Left renal pelvis (tissue), 4 donors: ENCODE measurements around the gene NXNL2. TPM values are rescaled to one million over a fixed set of nuclear protein-coding genes. Genes with fewer than 3 reads are reported as not detected.

Source experiments
- DNase-seq, 4 donors: peaks; one replicate each; pipeline ENCODE4 v3.0.0-alpha.2; 2013; ENCODE audit warnings: low read depth in 4 of 4, low spot score in 3 of 4
- polyA plus RNA-seq, 4 donors: library from polyadenylated mRNA; unstranded; fragments of 120-200 nt; gene quantifications; one replicate each; pipeline ENCODE4 v1.2.1, GENCODE V29; 2013; ENCODE audit not compliant: insufficient read length in 4 of 4

Gene NXNL2
- polyA plus RNA-seq: 1 to 10 TPM; 1.5 to 4.2 (median 3.0) TPM

DNA sequence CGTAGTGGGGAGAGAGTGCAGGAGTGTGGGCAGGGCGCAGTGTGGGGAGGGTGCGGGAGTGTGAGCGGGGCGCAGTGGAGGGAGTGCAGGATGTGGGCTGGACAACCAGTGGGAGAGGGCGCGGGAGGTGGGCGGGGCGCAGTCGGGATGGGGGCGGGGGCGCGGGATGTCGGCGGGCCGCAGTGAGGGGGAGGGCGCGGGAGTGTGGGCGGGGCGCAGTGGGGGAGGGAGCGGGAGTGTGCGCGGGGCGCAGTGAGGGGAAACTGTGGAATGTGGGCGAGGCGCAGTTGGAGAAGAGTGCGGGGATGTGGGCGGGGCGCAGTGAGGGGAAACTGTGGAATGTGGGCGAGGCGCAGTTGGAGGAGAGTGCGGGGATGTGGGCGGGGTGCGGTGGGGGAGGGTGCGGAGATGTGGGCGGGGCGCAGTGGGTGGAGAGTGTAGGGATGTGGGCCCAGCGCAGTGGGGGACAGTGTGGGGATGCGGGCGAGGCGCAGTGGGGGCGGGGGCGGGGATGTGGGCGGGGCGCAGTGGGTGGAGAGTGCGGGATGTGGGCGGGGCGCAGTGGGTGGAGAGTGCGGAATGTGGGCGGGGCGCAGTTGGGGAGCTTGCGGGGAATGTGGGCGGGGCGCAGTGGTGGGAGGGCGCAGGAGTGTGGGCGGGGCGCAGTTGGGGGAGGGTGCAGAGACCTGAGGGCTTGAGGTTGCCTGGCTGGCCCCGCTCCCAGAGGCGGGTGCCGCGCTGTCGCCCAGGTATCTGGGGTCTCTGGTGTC is at the start of gene NXNL2:
NXNL2 (plus strand) TSS at position 723 of the 770 bp plus-strand sequence. CDS start 257 bp downstream, outside the sequence.
- no peak for DNase-seq

- DNase-seq: no peak
Measured at GRCh38 chr9:88488166-88488565, 46.8 kb upstream of the NXNL2 start.

DNA sequence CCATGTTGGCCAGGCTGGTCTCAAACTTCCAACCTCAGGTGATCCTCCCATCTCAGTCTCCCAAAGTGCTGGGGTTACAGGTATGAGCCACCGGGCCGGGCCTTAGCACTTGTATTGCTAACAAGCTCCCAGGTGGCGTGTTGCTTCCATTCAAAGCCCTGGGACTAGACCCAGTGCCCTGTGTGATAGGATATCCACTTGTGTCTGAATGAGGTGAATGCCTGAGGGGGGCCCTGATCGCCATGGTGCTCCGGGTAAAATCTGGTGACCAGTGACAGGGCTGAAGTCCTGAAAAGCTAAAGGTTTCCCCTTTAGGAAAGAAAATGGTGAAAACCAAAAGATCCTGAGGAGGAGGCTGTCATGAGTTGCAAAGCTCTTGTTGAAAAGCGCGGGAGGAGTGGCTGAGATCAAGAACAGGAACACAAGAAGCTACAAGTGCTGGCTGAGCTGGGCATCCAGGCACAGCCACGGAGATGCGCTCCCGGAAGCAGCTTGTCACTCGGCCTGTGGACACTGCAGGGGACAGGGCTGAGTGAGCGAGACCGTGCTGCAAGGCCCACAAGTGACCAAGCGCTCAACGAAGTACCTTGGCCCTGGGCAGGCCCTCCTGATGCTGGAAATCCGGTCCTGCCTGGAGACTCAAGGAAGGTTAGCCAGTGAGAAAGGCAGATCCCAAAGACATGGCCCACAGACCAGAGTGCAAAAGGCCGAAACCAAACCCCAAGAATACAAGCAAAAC is 39.8 kb upstream of the NXNL2 start:
- no peak for DNase-seq

DNA sequence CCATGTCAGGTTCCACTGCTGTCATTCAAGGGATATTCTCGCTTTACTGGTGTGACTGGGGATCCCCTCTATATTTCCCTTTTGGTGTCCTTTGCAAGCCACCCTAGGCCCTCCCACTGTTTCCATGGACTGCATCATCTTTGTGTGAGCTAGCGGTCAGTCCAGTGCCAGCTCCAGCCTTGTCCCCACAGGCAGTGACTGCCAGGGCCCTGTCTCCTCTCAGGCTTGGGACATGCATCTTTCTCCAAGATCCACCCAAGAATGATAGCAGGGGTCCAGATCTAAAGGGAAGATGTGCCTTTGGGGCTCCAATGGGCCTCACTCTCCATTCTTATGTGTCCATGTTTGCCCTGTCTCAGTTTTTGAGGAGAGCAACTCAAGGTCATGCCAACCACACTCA is 37.8 kb upstream of the NXNL2 start:
- no peak for DNase-seq

DNA sequence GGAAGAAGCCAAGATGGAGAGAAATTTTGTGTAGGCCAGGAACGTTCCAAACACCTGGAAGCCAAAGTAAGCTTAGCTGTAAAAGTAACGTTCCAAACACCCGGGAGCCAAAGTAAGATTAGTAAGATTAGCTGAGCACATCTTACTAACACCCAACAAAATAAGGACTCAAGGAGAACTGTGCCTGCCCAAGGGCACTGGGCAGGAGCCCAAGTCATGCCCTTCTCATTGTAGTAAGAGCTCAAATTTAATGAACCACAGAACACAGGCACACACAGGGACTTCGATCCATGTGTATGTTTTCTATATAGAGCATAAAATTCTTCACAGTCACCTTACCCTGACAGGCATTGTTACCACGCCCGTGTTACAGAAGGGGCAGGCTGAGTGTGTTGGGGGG is 36.1 kb upstream of the NXNL2 start:
- no peak for DNase-seq

GRCh38 chr9:88501086-88501485 is 33.9 kb upstream of the NXNL2 start:
- DNase-seq: no peak

DNA sequence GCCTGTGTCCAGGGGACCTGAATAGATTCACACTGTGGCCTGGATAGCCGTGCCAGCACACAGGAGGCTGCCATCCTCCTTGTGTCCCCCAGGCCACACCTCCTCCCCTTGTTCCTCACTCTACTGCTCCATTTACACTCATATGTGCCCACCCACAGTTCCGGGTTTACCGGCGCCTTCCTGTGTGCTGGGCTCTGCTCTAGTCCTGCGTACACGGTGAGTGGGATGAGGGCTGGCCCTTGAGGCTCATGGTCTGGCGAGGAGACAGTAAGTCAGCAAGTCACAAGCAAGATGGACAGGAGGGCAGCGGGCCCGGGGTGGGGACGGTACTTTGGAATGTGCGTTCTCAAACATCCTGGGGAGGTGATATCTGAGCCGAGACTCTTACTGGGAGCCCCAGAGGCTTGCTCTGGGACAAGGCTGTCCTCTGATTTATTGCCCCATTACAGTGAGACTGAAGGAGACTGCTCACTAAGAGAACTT is 32.4 kb upstream of the NXNL2 start:
- peak in 1 of 4 donors; percentile 33 for DNase-seq

GRCh38 chr9:88503081-88503844 is 31.7 kb upstream of the NXNL2 start:
- DNase-seq: no peak

DNA sequence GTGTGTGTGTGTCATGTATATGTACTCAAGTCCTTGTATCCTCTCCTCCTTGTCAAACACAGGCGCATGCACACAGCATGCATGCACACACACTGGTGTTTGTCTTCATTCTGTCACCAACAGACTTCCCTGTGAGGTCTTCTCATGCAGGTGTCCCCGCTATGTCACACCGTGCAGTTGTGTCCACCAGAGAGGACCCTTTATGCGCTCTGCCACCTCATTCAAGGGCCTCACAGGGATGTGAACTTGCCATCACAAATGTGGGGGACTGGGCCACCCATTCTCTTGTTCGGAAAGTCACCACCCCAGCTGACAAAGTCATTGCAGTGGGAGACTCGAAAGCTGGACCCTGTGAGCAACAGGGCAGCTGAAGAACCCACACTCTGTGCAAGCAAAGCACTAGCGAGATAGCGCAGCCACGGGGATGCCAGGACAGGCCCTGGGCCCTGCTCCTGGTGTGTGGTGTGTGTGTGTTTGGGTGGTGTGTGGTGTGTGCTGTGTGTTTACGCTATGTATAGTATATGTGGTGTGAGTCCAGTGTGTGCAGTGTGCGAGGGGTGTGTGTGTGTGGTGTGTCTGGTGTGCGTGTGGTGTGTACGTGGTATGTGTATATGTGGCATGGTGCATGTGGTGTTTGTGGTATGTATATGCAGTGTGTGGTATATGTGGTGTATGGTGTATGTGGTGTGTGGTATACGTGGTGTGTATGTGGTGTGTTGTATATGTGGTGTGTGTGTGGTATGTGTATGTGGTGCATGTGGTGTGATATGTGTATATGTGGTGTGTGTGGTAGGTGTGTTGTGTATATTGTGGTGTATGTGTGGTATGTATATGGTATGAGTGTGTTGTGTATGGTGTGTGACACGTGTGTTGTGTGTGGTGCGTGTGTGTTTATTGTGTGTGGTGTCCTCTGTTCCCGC is 30.9 kb upstream of the NXNL2 start:
- DNase-seq: no peak

GRCh38 chr9:88508326-88508725 is 26.7 kb upstream of the NXNL2 start:
- DNase-seq: no peak

GRCh38 chr9:88511906-88512305 is 23.1 kb upstream of the NXNL2 start:
- DNase-seq: no peak

DNA sequence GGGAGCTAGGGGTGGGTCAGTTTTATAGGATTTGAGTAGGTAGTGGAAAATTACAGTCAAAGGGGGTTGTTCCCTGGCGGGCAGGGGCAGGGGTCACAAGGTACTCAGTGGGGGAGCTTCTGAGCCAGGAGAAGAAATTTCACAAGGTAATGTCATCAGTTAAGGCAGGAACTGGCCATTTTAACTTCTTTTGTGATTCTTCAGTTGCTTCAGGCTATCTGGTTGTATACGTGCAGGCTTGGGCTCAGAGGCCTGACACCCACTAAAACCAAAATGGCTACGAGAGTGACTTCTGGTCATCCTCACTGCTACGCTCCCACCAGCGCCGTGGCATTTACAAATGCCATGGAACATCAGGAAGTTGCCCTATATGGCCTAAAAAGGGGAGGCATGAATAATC is 20.7 kb upstream of the NXNL2 start:
- no peak for DNase-seq

DNA sequence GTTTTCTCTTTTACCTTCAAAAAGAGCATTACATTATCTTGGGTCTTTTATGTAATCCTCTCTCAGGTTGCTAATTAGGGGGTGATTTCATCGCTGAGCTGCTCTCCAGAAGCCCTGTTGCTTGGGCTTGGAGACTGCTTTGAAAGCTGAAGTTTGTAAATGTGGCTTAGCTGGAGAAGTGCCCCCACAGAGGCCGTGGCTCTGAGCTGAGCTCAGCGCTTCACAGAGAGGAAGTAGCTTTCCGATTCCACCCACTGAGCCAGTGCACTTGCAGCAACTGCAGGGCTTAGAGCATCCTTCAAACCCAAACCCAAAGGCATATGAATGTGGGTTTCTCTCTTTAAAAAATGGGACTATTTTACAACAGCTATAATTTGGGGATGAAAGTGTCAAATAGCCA is 13.7 kb upstream of the NXNL2 start:
- no peak for DNase-seq

- DNase-seq: no peak
Measured at GRCh38 chr9:88522360-88522759, 12.6 kb upstream of the NXNL2 start.

DNA sequence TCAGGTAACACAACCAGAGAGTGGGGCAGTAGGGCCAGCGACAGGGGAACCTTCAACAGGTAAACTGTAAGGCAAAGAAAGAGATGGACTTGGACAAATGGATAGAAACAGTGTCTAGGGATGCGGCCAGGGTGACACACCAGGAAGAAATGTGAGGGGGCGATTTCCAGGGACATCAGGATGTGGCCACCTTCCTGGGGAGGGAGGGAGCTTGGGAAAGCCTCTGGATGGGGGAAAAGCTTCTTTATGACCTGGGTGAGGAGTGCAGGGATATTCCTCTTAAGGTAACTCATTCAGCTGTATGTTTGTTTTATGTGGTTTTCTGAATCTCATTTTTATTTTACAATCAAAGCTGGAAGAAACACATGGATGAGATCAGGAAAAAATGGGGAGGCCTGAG is 11.9 kb upstream of the NXNL2 start:
- DNase-seq: no peak

GRCh38 chr9:88524911-88525310 is 10.1 kb upstream of the NXNL2 start:
- no peak for DNase-seq

DNA sequence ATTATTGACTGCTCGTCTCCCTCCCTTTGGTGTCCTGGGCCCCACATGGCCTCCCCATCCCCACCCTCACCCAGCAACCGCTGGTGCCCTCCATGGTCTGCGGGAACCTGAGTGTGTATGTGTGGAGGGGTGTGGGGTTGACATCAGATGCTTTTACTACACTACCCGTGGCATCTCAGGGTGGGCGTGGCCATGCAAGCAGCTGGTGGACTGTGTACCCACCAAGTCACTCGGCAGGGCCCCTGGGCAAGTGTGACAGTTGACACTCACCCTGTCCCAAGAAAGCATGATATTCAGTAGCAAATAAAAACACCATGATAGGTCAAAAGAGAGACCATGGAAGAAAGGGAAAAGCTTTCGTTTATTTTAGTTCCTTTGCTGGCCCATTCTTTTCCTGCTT is 7.4 kb upstream of the NXNL2 start:
- DNase-seq: no peak

GRCh38 chr9:88528080-88528790 is 6.7 kb upstream of the NXNL2 start:
- no peak for DNase-seq

- no peak for DNase-seq
Measured at GRCh38 chr9:88529496-88529895, 5.5 kb upstream of the NXNL2 start.

DNA sequence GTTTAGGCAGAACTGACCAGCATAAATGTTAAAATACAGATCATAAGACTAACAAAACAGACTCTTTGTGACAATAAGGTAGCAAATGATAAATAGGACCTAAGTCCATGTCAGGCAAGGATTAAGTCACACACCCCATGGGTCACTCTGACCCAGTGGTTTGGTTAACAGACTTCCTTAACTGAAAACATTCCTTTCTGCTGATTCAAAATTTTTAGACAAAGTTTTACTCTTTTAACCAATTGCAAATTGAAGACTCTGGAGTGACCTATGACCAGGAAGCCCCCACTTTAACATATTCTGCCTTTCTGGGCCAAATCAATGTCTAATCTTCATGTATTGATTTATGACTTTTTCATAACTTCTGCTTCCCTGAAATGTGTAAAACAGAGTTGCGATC is 4.9 kb upstream of the NXNL2 start:
- DNase-seq: no peak
